Motor neuron (in vitro differentiated cells): ENCODE data around the gene CFTR. TPM values are rescaled to one million over a fixed set of nuclear protein-coding genes. Genes with fewer than 3 reads are reported as not detected.
"Not testable (repeated sequence)": the region's sequence is repeated elsewhere in the genome, so short reads cannot be mapped to it uniquely, and the experiment has no call there.

Source experiments
- ATAC-seq, 8 experiments: fragments of 200-7000 bp; cut with Tn5 transposase; replicated peaks in 6 of 8; 2 replicates each; pipeline ENCODE4 v1.8.0; 2021; ENCODE audit warnings: mild to moderate bottlenecking in 8 of 8, moderate library complexity in 8 of 8
- H3K27ac ChIP-seq, 2 donors: fragments of 250-450 bp; sonication (Bioruptor Pico); 2 replicates each; pipeline ENCODE4 v1.9.0; 2021; ENCODE audit warnings: antibody characterized with exemption in 2 of 2, mild to moderate bottlenecking in 2 of 2, moderate library complexity in 1 of 2
- H3K4me1 ChIP-seq, 2 donors: fragments of 250-450 bp; sonication (Bioruptor Pico); replicated peaks in 1 of 2; 2 replicates each; pipeline ENCODE4 v1.6.1; 2021; ENCODE audit warnings: antibody characterized with exemption in 2 of 2, mild to moderate bottlenecking in 2 of 2, moderate library complexity in 1 of 2
- H3K4me3 ChIP-seq, 5 donors: fragments of 250-450 bp; sonication (Bioruptor Pico); 2 replicates each; pipeline ENCODE4 v1.9.0; 2021; ENCODE audit warnings: antibody characterized with exemption in 5 of 5, mild to moderate bottlenecking in 5 of 5, moderate library complexity in 4 of 5
- WGBS, 10 experiments: fragments of 450-650 bp; shearing (Covaris generic); methylation state at CpG; one replicate each; pipeline ENCODE4 v1.0.0; 2022; 5-methylcytosine and 5-hydroxymethylcytosine counted together
- in situ Hi-C, 9 experiments: fragments of 400-800 bp; cut with MboI; loops; one replicate each; pipeline ENCODE4 v1.15.0; 2021; ENCODE audit warnings: low sequenced_read_pairs in 9 of 9, low pct_unique_long_range_greater_than_20kb in 2 of 9; ENCODE audit not compliant: unreplicated experiment in 9 of 9
- total RNA-seq, 8 experiments: library from RNA; unstranded; fragments of 300-600 nt; gene quantifications; 2 replicates each; pipeline versions ENCODE4 v1.2.3 to v1.2.4, GENCODE V29; 2022

Gene CFTR
- 1 to 10 TPM in 4 of 8 experiments, under 1 TPM in 2, not detected in 2; 0.76 to 2.7 (median 1.2) TPM for total RNA-seq

DNA sequence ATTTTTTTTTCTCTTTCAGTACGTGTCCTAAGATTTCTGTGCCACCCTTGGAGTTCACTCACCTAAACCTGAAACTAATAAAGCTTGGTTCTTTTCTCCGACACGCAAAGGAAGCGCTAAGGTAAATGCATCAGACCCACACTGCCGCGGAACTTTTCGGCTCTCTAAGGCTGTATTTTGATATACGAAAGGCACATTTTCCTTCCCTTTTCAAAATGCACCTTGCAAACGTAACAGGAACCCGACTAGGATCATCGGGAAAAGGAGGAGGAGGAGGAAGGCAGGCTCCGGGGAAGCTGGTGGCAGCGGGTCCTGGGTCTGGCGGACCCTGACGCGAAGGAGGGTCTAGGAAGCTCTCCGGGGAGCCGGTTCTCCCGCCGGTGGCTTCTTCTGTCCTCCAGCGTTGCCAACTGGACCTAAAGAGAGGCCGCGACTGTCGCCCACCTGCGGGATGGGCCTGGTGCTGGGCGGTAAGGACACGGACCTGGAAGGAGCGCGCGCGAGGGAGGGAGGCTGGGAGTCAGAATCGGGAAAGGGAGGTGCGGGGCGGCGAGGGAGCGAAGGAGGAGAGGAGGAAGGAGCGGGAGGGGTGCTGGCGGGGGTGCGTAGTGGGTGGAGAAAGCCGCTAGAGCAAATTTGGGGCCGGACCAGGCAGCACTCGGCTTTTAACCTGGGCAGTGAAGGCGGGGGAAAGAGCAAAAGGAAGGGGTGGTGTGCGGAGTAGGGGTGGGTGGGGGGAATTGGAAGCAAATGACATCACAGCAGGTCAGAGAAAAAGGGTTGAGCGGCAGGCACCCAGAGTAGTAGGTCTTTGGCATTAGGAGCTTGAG is at the start of gene CFTR:
Gene CFTR, plus strand, starts transcription at position 801 of the 830 bp plus-strand sequence. CDS start 70 bp downstream, outside the sequence.
- peaks cover 0 to 3% of the 10 kb centered on the region in 2 donors for H3K4me1 ChIP-seq
- WGBS, 10 experiments = 0 to 40% (median 10%) methylated on average over 1 to 16 of the region's 45 CpGs; no CpG with 5 or more reads in 1 of the 10 experiments
- no peak within 1 kb of the TSS for H3K27ac ChIP-seq
- in situ Hi-C loops = no loop called here
- H3K4me3 ChIP-seq = peak within 1 kb of the TSS; percentile 14 to 26 (median 22)
- ATAC-seq = peak in 6 of 8 experiments; percentile 25 to 45 (median 34)

DNA sequence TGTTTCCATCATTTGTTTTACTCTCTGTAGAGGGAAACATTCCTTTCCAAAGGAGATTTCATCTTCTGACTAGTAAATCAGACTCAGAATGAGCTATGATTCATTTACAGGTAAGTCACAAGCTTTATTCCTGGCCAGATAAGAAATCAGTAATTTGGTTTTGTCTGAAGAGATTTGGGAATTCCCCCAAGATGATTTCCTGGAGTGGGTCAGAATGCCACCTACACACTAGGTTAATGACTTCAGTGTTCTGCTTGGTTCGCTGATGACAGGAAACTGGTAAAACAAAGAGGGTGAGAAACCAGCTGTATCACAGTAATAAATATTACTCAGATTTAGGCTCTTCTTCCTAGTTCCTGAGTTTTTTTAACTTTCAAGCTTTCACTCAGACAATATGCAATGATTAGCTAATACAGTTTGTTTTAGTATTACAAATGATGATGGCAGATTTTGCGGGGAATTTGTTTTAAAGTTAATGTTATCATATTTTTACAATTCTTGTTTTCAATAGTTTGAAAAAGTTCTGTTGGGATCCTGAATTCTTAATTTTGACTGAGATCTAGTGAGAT is 44.3 kb upstream of the CFTR start:
- in situ Hi-C loops = no loop called here
- H3K4me3 ChIP-seq = no peak overlapping the region
- no peak for ATAC-seq
- WGBS, 10 experiments = 43 to 94% (median 75%) methylated on average over 1 to 2 of the region's 2 CpGs
- H3K27ac ChIP-seq = no peak overlapping the region
- H3K4me1 ChIP-seq = no peaks in the 10 kb centered on the region

DNA sequence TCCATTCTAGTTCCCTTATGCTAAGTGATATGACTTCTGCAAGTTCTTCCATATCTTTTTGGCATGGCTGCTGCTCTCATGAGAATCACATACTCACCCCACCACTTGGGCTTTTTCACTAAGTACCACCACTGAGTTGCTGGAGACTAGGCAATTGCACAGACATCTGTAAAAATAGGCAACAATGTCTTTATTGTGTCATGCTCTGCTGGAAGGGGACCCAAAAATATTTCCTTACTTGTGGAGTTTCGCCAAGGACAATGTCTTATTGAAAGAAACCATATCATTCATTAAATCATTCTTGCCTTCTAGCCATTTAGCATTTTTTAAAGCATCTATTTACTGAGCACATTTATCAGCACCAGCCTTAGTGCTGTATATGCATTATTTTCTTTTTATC is 35.2 kb upstream of the CFTR start:
- 0 to 92% (median 78%) methylated on average over 1 of the region's 1 CpG; no CpG with 5 or more reads in 2 of the 10 experiments for WGBS, 10 experiments
- Histone ChIP-seq H3K4me1 (no peaks in the 10 kb centered on the region), H3K27ac (no peak overlapping the region), H3K4me3 (no peak overlapping the region)
- in situ Hi-C loops = no loop called here
- no peak for ATAC-seq

DNA sequence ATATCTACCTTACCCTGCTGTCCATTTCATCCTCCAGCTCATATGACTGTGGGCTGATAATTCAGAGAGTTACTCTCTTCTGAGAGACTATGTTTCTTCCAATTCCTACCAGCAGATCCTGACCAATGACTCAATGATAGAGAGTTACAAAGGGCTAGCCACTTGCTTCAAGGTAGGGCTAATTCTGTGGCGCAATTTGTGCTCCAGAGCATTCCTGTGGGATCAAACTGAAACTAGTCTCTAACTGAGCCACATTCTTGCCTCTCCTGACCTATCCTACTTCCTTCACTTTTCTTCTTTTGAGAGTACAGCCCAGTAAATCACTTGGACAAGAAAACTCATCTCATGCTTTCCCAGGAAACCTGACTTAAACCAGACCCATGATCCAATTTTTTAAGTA is 34.6 kb upstream of the CFTR start:
- Histone ChIP-seq H3K4me1 (no peaks in the 10 kb centered on the region), H3K4me3 (no peak overlapping the region), H3K27ac (no peak overlapping the region)
- WGBS, 10 experiments = 83 to 100% (median 90%) methylated on average over 1 of the region's 1 CpG; no CpG with 5 or more reads in 7 of the 10 experiments
- no peak for ATAC-seq
- in situ Hi-C loops = no loop called here

DNA sequence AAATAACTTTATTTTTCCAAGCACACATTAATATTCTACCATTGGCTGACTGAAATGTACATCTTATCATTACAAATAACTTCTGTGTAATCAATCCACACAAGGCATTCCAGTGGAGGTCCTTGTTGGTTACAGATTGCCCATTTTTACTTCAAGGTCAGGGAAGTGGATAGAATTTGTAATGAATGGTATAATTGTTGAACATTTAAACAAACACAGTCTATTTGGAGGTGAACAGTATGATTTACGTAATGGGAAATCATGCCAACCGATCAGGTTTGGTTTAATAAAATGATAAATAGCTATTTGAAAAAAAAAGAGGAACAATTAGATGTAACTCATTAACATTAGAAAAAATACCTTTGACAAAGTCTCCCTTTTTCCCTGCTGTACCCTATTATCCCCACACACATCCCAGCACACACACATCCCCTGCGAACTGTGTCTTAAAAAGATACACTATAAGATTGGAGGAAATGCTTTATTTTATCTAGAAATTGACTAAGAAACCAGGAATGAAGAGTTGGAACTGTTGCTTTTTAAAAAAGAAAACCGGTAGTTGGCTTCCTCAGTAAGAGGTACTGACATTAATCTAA is 33.5 kb upstream of the CFTR start:
- 17 to 93% (median 70%) methylated on average over 2 to 4 of the region's 4 CpGs; no CpG with 5 or more reads in 1 of the 10 experiments for WGBS, 10 experiments
- H3K27ac ChIP-seq = no peak overlapping the region
- no peak overlapping the region for H3K4me3 ChIP-seq
- in situ Hi-C loops = no loop called here
- no peak for ATAC-seq
- H3K4me1 ChIP-seq = no peaks in the 10 kb centered on the region

DNA sequence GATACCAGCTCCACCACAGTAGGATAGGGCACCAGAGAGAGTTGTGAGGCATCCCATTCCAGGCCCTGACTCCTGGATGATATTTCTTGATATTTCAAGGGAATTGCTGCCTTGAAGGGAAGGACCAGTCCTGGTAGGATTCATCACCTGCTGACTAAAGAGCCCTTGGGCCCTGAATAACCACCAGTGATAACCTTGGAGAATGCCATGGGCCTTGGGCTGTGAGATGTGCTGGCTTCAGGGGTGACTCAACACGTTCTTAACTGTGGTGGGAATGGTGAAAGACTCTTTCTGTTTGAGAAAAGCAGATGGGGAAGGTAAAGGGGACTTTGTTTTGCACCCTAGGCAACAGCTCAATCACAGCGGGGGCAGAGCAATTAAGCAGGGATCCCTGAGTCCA is 31.2 kb upstream of the CFTR start:
- no peak for ATAC-seq
- Histone ChIP-seq H3K4me3 (no peak overlapping the region), H3K27ac (no peak overlapping the region), H3K4me1 (no peaks in the 10 kb centered on the region)
- WGBS, 10 experiments = 0 to 100% (median 83%) methylated on average over 1 to 2 of the region's 2 CpGs; no CpG with 5 or more reads in 5 of the 10 experiments
- in situ Hi-C loops = no loop called here

DNA sequence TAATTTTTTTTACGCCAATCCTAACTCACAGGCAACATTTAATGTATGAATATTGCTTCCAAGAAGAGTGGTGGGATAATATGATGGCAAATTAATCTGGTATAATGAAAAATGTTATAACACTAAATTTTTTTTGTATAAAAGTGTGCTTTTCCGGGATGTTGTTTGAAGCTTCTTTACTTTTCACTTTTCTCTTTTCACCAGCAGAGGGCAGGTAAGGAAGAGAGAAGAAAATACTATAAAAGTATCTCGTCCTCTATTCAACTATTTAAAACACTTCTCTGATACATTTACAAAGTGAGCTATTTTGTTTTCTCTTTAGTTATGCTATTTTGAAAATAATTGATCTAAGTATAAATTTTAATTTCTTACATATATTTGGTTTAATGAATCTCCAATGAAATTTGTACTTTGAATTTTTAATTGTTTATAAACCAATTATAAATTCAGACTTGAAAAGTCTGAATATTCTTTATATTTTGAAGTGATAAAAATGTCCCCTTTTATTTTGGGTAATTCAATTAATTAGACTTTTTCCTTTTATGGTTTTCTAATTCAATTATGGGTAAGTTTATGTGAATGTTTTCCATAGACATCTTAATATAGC is 20.7 kb upstream of the CFTR start:
- Histone ChIP-seq H3K4me1 (no peaks in the 10 kb centered on the region), H3K4me3 (no peak overlapping the region), H3K27ac (no peak overlapping the region)
- peak in 1 of 8 experiments; percentile 15 for ATAC-seq
- in situ Hi-C loops = loop anchor here in 3 of 9 experiments (25.0 kb wide), 1 partner anchor 253 kb away; no protein-coding TSS in a partner anchor
- 13 to 58% (median 41%) methylated on average over 2 to 3 of the region's 3 CpGs; no CpG with 5 or more reads in 1 of the 10 experiments for WGBS, 10 experiments

DNA sequence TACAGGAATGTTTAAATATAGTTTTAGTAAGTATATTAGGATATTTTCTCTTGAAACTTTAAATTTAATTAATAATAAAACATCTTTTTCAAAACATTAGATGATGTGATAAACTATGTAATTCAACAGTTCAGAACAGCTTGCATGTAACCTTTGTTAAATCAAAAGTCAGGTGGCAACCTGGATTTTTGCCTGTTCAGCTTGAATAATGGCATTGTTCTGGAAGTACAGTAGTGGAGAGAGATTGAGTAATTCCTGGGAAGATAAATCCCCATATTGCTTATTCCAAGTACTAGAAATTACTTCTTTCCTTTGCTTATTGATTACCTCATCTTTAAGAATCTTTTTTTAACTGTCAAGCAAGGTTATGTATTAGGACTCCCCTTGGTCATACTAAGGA is 20.1 kb upstream of the CFTR start:
- Histone ChIP-seq H3K27ac (no peak overlapping the region), H3K4me3 (no peak overlapping the region), H3K4me1 (no peaks in the 10 kb centered on the region)
- in situ Hi-C loops = loop anchor here in 3 of 9 experiments (25.0 kb wide), 1 partner anchor 253 kb away; no protein-coding TSS in a partner anchor
- ATAC-seq = no peak

DNA sequence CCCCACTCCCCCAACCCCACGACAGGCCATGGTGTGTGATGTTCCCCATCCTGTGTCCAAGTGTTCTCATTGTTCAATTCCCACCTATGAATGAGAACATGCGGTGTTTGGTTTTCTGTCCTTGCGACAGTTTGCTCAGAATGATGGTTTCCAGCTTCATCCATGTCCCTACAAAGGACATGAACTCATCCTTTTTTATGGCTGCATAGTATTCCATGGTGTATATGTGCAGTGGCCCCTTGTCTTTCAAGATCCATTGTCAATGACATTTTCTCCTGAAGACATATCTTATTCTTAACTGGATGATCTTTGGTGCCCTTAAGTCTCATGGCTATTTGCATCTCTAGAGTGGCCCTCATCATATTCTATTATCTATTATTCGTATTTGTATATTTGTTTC is 19.0 kb upstream of the CFTR start:
- 0 to 100% (median 41%) methylated on average over 1 to 2 of the region's 4 CpGs; no CpG with 5 or more reads in 4 of the 10 experiments for WGBS, 10 experiments
- H3K4me1 ChIP-seq, H3K27ac ChIP-seq, ATAC-seq, H3K4me3 ChIP-seq: not testable (repeated sequence)
- in situ Hi-C loops = loop anchor here in 3 of 9 experiments (25.0 kb wide), 1 partner anchor 251 kb away; no protein-coding TSS in a partner anchor

DNA sequence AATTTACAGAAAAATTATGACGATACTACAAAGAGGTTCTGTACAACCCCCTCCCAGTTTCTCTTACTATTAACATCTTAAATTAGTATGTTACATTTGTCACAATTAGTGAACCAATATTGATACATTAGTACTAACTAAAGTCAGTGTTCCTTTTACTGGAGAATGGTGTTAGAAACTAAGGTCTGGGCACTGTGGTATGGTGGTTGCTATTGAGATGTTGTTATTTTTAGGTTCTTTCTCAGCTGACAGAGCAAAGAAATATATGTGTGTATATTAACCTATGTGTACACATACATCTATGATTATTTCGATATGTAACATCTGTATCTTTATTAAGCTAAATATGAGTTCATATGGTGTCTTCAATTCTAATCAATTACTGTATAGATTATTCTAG is 11.7 kb upstream of the CFTR start:
- Histone ChIP-seq H3K27ac (no peak overlapping the region), H3K4me1 (no peaks in the 10 kb centered on the region), H3K4me3 (no peak overlapping the region)
- ATAC-seq = no peak
- in situ Hi-C loops = loop anchor here in 3 of 9 experiments (25.0 kb wide), 1 partner anchor 244 kb away; no protein-coding TSS in a partner anchor
- WGBS, 10 experiments = 8 to 100% (median 89%) methylated on average over 1 to 2 of the region's 2 CpGs; no CpG with 5 or more reads in 1 of the 10 experiments

DNA sequence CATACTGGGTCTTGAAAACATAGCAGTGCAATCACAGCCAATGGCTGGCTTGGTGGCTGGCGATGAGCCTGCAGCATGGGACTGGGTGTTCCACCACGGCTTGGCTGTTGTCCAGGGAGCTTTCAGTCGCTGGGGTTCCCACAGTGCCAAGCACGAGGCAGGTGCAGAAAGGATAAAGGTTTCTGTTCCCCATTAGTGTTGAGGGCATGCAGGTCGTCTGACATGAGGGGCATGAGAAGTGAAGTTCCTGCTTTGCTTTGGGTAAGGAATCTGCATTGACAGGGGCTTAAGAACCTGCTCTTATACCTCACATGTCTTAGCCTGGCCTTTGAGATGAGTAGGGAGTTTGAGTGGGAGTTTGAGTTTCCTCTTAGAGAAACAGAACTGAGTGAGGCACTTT is 9.0 kb upstream of the CFTR start:
- WGBS, 10 experiments = 0 to 100% (median 65%) methylated on average over 1 to 3 of the region's 5 CpGs; no CpG with 5 or more reads in 2 of the 10 experiments
- no peaks in the 10 kb centered on the region for H3K4me1 ChIP-seq
- ATAC-seq = no peak
- no peak overlapping the region for H3K27ac ChIP-seq
- in situ Hi-C loops = loop anchor here in 3 of 9 experiments (25.0 kb wide), 1 partner anchor 242 kb away; no protein-coding TSS in a partner anchor
- no peak overlapping the region for H3K4me3 ChIP-seq

DNA sequence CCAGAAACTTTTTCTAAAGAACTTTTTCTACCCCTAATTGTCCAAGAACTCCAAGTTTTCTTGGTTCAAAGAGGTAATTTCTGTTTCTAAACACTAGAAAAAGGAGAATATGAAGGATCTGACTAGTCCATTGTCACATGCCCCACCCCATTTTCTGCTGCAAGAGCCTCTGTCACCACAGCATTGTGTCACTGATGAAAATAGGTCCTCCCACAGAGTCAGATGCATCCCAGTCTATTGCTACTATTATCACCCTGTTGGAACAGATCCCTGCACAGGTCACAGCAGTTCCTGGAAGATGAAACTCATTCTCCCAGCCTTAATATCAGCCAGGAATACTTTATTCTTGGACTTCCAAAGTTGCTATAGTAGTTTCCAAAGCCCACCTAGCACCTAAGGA is 7.5 kb upstream of the CFTR start:
- no peak overlapping the region for H3K4me3 ChIP-seq
- in situ Hi-C loops = loop anchor here in 3 of 9 experiments (25.0 kb wide), 1 partner anchor 240 kb away; no protein-coding TSS in a partner anchor
- H3K27ac ChIP-seq = no peak overlapping the region
- no peaks in the 10 kb centered on the region for H3K4me1 ChIP-seq
- no peak for ATAC-seq
